ENCODE measurements around the gene GRIA4.

GRIA4 gene

GRCh38 chr11:105911454-105911853 lies 301.6 kb downstream of the GRIA4 start (continued):
- TF ChIP-seq, protein P1, sequence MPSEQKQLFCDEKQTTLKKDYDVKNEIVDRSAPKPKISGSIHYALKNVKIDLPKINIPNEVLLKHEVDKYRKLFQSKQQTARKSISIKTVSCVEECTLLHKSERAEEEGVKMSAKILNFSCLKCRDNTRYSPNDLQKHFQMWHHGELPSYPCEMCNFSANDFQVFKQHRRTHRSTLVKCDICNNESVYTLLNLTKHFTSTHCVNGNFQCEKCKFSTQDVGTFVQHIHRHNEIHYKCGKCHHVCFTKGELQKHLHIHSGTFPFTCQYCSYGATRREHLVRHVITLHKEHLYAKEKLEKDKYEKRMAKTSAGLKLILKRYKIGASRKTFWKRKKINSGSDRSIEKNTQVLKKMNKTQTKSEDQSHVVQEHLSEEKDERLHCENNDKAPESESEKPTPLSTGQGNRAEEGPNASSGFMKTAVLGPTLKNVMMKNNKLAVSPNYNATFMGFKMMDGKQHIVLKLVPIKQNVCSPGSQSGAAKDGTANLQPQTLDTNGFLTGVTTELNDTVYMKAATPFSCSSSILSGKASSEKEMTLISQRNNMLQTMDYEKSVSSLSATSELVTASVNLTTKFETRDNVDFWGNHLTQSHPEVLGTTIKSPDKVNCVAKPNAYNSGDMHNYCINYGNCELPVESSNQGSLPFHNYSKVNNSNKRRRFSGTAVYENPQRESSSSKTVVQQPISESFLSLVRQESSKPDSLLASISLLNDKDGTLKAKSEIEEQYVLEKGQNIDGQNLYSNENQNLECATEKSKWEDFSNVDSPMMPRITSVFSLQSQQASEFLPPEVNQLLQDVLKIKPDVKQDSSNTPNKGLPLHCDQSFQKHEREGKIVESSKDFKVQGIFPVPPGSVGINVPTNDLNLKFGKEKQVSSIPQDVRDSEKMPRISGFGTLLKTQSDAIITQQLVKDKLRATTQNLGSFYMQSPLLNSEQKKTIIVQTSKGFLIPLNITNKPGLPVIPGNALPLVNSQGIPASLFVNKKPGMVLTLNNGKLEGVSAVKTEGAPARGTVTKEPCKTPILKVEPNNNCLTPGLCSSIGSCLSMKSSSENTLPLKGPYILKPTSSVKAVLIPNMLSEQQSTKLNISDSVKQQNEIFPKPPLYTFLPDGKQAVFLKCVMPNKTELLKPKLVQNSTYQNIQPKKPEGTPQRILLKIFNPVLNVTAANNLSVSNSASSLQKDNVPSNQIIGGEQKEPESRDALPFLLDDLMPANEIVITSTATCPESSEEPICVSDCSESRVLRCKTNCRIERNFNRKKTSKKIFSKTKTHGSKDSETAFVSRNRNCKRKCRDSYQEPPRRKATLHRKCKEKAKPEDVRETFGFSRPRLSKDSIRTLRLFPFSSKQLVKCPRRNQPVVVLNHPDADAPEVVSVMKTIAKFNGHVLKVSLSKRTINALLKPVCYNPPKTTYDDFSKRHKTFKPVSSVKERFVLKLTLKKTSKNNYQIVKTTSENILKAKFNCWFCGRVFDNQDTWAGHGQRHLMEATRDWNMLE (tag by site-specific recombination; conservative IDR thresholded peaks at IDR 0.05; ENCODE audit: low read depth), result no peak
- TF ChIP-seq GLIS1 (tag by site-specific recombination; IDR thresholded peaks at IDR 0.05), result no peak
- no peak for TF ChIP-seq ZSCAN5A (tag by site-specific recombination; IDR thresholded peaks at IDR 0.05)
- no peak for TF ChIP-seq ZNF354C (tag by site-specific recombination; IDR thresholded peaks at IDR 0.05; ENCODE audit: borderline replicate concordance, low read depth)
- no peak for TF ChIP-seq ZNF596 (tag by site-specific recombination; IDR thresholded peaks at IDR 0.05)
- TF ChIP-seq TRIM28 (IDR thresholded peaks at IDR 0.05; ENCODE audit: borderline replicate concordance, low read length), result no peak
- no peak for TF ChIP-seq PRDM6 (tag by site-specific recombination; IDR thresholded peaks at IDR 0.05)
- no peak for TF ChIP-seq ZNF324 (tag by site-specific recombination; IDR thresholded peaks at IDR 0.05)

- H3K27ac ChIP-seq (ENCODE audit: extremely low read depth, low read depth, low read length), result no peak overlapping the region
- no peaks in the 10 kb centered on the region for H3K36me3 ChIP-seq (ENCODE audit: control insufficient read depth in 2 of 2, insufficient read depth in 1 of 2, low read length in 2 of 2)
- CTCF ChIA-PET, result no interaction called here
- H3K4me1 ChIP-seq (ENCODE audit: control insufficient read depth, insufficient read depth, low read length), result no peaks in the 10 kb centered on the region
- H3K9me3 ChIP-seq (ENCODE audit: control insufficient read depth, insufficient read depth, low read depth, low read length), result no peaks in the 10 kb centered on the region
- no peak overlapping the region for H3K4me3 ChIP-seq (ENCODE audit: low read depth, low read length)
- TF ChIP-seq ZSCAN23 (tag by site-specific recombination; IDR thresholded peaks at IDR 0.05) (no peak), ZNF596 (tag by site-specific recombination; IDR thresholded peaks at IDR 0.05) (no peak), ZNF354C (tag by site-specific recombination; IDR thresholded peaks at IDR 0.05; ENCODE audit: borderline replicate concordance, low read depth) (no peak), ZBTB17 (tag by site-specific recombination; IDR thresholded peaks at IDR 0.05) (no peak), AEBP2 (tag by site-specific recombination; IDR thresholded peaks at IDR 0.05; ENCODE audit: borderline replicate concordance) (no peak), TCF7L2 (IDR thresholded peaks at IDR 0.05; ENCODE audit: borderline replicate concordance, low read depth, low read length) (no peak), ZNF174 (tag by site-specific recombination; IDR thresholded peaks at IDR 0.05) (no peak)
- TF ChIP-seq, protein P2, sequence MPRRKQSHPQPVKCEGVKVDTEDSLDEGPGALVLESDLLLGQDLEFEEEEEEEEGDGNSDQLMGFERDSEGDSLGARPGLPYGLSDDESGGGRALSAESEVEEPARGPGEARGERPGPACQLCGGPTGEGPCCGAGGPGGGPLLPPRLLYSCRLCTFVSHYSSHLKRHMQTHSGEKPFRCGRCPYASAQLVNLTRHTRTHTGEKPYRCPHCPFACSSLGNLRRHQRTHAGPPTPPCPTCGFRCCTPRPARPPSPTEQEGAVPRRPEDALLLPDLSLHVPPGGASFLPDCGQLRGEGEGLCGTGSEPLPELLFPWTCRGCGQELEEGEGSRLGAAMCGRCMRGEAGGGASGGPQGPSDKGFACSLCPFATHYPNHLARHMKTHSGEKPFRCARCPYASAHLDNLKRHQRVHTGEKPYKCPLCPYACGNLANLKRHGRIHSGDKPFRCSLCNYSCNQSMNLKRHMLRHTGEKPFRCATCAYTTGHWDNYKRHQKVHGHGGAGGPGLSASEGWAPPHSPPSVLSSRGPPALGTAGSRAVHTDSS (tag by site-specific recombination; IDR thresholded peaks at IDR 0.05), result no peak
- TF ChIP-seq, protein P3, sequence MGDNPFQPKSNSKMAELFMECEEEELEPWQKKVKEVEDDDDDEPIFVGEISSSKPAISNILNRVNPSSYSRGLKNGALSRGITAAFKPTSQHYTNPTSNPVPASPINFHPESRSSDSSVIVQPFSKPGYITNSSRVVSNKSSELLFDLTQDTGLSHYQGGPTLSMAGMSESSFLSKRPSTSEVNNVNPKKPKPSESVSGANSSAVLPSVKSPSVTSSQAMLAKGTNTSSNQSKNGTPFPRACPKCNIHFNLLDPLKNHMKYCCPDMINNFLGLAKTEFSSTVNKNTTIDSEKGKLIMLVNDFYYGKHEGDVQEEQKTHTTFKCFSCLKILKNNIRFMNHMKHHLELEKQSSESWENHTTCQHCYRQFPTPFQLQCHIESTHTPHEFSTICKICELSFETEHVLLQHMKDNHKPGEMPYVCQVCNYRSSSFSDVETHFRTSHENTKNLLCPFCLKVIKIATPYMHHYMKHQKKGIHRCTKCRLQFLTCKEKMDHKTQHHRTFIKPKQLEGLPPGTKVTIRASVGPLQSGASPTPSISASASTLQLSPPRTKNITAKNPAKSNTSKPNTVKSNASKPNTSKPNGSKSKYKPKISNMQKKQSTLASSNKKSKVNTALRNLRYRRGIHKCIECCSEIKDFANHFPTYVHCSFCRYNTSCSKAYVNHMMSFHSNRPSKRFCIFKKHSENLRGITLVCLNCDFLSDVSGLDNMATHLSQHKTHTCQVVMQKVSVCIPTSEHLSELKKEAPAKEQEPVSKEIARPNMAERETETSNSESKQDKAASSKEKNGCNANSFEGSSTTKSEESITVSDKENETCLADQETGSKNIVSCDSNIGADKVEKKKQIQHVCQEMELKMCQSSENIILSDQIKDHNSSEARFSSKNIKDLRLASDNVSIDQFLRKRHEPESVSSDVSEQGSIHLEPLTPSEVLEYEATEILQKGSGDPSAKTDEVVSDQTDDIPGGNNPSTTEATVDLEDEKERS (tag by site-specific recombination; IDR thresholded peaks at IDR 0.05), result no peak
- POLR2A ChIA-PET, result no interaction called here
Observed at GRCh38 chr11:105912666-105913065, 302.8 kb downstream of the GRIA4 start.

Measured in HEK293 (cell line).